Measurements from ENCODE around the gene RPL38. TPM values are rescaled to one million over a fixed set of nuclear protein-coding genes. Genes with fewer than 3 reads are reported as not detected.
"Not testable (repeated sequence)": the region's sequence is repeated elsewhere in the genome, so short reads cannot be mapped to it uniquely, and the experiment has no call there.

RPL38 gene
- total RNA-seq, 2 donors from 2014 or later, result 1,542 to 1,684 TPM

- no peak overlapping the region for H3K4me3 Mint-ChIP-seq
- peaks cover 4% of the 10 kb centered on the region for H3K4me1 Mint-ChIP-seq
- peaks cover 64% of the 10 kb centered on the region for H3K27me3 Mint-ChIP-seq
- ATAC-seq (no peak), DNase-seq (no peak)
- peaks cover 1% of the 10 kb centered on the region for H3K9me3 ChIP-seq (ENCODE audit: control insufficient read depth, low read length, poor library complexity, severe bottlenecking)
- H3K36me3 Mint-ChIP-seq (ENCODE audit: low read depth), result no peaks in the 10 kb centered on the region
- H3K27ac Mint-ChIP-seq, result no peak overlapping the region
Observed at GRCh38 chr17:74170924-74171323, 32.6 kb upstream of the RPL38 start.

GRCh38 chr17:74172700-74173099 lies 30.8 kb upstream of the RPL38 start:
- Mint-ChIP-seq H3K27ac (no peak overlapping the region), H3K4me3 (no peak overlapping the region), H3K36me3 (ENCODE audit: low read depth) (no peaks in the 10 kb centered on the region), H3K4me1 (peaks cover 8% of the 10 kb centered on the region), H3K27me3 (peaks cover 58% of the 10 kb centered on the region)
- H3K9me3 ChIP-seq (ENCODE audit: control insufficient read depth, low read length, poor library complexity, severe bottlenecking), result no peaks in the 10 kb centered on the region
- no peak for DNase-seq
- no peak for ATAC-seq

DNA sequence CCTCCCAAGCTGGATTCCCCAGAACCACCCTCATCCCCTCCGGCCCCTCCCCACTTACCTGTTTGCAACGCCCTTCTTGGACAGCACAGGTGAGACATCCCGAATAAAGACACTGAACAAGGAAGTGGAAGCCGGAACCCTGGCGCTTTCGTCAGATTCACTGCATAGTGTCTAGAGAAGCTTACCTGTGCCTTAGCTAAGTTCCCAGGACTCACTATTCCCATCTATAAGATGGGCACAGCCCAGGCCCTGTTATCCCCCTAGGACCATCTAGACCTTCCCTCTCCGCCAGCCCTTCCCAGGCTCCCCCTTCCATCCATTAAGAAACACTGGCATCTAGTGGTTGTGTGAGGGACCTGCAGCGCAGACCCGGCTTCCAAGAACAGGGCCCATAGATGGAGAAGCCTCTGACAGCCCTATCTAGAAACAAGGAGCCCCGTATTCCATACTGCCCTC lies 26.9 kb upstream of the RPL38 start:
- Mint-ChIP-seq H3K4me1 (peaks cover 8% of the 10 kb centered on the region), H3K27ac (no peak overlapping the region), H3K4me3 (no peak overlapping the region), H3K27me3 (peaks cover 68% of the 10 kb centered on the region), H3K36me3 (ENCODE audit: low read depth) (no peaks in the 10 kb centered on the region)
- no peaks in the 10 kb centered on the region for H3K9me3 ChIP-seq (ENCODE audit: control insufficient read depth, low read length, poor library complexity, severe bottlenecking)
- DNase-seq (no peak), ATAC-seq (peak; percentile 51)

- peaks cover 8% of the 10 kb centered on the region for H3K4me1 Mint-ChIP-seq
- peaks cover 73% of the 10 kb centered on the region for H3K27me3 Mint-ChIP-seq
- H3K27ac Mint-ChIP-seq, result no peak overlapping the region
- no peaks in the 10 kb centered on the region for H3K9me3 ChIP-seq (ENCODE audit: control insufficient read depth, low read length, poor library complexity, severe bottlenecking)
- DNase-seq (no peak), ATAC-seq (no peak)
- no peak overlapping the region for H3K4me3 Mint-ChIP-seq
- H3K36me3 Mint-ChIP-seq (ENCODE audit: low read depth), result no peaks in the 10 kb centered on the region
Observed at GRCh38 chr17:74177018-74177450, 26.4 kb upstream of the RPL38 start.

DNA sequence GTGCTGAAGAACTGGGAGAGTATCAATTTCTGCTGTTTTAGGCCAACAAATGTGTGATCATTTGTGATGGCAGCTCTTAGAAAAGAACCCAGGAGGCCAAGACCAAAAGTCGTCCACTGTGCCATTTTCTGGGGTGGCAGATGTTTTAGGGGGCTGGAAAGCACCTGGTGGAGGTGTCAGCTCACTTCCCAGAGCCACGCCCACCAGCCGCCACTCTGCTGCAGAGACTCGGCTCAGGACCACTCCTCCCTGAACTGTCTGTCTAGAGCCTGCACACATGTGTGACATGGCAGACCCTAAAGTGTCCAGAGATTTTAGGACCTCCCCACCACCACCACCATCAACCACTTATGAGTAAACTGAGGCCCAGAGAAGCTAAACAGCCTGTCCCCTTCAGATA lies 23.9 kb upstream of the RPL38 start:
- Mint-ChIP-seq H3K36me3 (ENCODE audit: low read depth) (no peaks in the 10 kb centered on the region), H3K27me3 (peaks cover 74% of the 10 kb centered on the region), H3K27ac (no peak overlapping the region), H3K4me1 (peaks cover 4% of the 10 kb centered on the region), H3K4me3 (no peak overlapping the region)
- H3K9me3 ChIP-seq (ENCODE audit: control insufficient read depth, low read length, poor library complexity, severe bottlenecking), result no peaks in the 10 kb centered on the region
- no peak for ATAC-seq
- DNase-seq, result no peak

- Mint-ChIP-seq H3K4me1 (peaks cover 4% of the 10 kb centered on the region), H3K4me3 (no peak overlapping the region), H3K27ac (no peak overlapping the region), H3K36me3 (ENCODE audit: low read depth) (no peaks in the 10 kb centered on the region), H3K27me3 (peaks cover 70% of the 10 kb centered on the region)
- no peak for DNase-seq
- H3K9me3 ChIP-seq (ENCODE audit: control insufficient read depth, low read length, poor library complexity, severe bottlenecking), result no peaks in the 10 kb centered on the region
- no peak for ATAC-seq
Observed at GRCh38 chr17:74180336-74180735, 23.1 kb upstream of the RPL38 start.

- Mint-ChIP-seq H3K4me1 (peaks cover 4% of the 10 kb centered on the region), H3K27me3 (peaks cover 67% of the 10 kb centered on the region), H3K4me3 (no peak overlapping the region), H3K27ac (no peak overlapping the region), H3K36me3 (ENCODE audit: low read depth) (no peaks in the 10 kb centered on the region)
- DNase-seq (no peak), ATAC-seq (no peak)
- no peaks in the 10 kb centered on the region for H3K9me3 ChIP-seq (ENCODE audit: control insufficient read depth, low read length, poor library complexity, severe bottlenecking)
Observed at GRCh38 chr17:74181341-74181740, 22.1 kb upstream of the RPL38 start.

GRCh38 chr17:74182041-74182723 lies 21.3 kb upstream of the RPL38 start:
- no peaks in the 10 kb centered on the region for H3K9me3 ChIP-seq (ENCODE audit: control insufficient read depth, low read length, poor library complexity, severe bottlenecking)
- H3K4me1 Mint-ChIP-seq, result no peaks in the 10 kb centered on the region
- H3K27ac Mint-ChIP-seq, result no peak overlapping the region
- DNase-seq, result no peak
- no peaks in the 10 kb centered on the region for H3K36me3 Mint-ChIP-seq (ENCODE audit: low read depth)
- ATAC-seq, result no peak
- H3K4me3 Mint-ChIP-seq, result no peak overlapping the region
- peaks cover 63% of the 10 kb centered on the region for H3K27me3 Mint-ChIP-seq

GRCh38 chr17:74183411-74183810 lies 20.1 kb upstream of the RPL38 start:
- H3K27me3 Mint-ChIP-seq, result peaks cover 72% of the 10 kb centered on the region
- no peaks in the 10 kb centered on the region for H3K4me1 Mint-ChIP-seq
- peak overlapping the region; percentile 8 for H3K27ac Mint-ChIP-seq
- no peak for ATAC-seq
- no peak for DNase-seq
- H3K4me3 Mint-ChIP-seq, result peak overlapping the region; percentile 52
- H3K36me3 Mint-ChIP-seq (ENCODE audit: low read depth), result no peaks in the 10 kb centered on the region
- no peaks in the 10 kb centered on the region for H3K9me3 ChIP-seq (ENCODE audit: control insufficient read depth, low read length, poor library complexity, severe bottlenecking)

DNA sequence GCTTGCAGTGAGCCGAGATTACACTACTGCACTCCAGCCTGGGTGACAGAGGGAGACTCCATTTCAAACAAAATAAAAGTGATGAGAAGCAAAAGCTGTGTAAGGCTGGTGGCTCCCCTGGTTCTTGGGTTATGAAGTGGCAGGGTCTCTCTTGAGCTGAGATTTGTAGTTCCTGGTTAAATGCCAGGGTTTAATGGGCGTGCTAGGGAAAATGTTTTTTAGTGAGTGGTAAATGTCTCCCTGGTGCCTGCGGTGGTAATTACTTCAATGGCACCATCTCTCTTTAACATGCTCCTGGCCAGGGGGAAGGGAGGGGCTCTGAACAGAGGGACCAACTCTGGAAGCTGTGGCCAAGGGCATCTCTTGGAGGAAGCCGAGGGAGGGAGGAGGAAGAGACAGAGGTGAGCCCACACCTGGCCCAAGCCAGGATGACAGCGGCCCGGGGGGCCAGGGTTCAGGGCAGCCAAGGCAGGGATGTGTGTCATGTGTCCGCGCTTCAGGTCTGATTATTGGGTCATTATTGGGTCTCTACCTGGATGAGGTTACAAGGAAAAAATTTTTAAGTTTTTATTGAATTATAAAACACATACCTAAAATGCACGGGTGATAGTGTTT lies 17.8 kb upstream of the RPL38 start:
- ATAC-seq, result no peak
- H3K4me3 Mint-ChIP-seq, result no peak overlapping the region
- no peaks in the 10 kb centered on the region for H3K9me3 ChIP-seq (ENCODE audit: control insufficient read depth, low read length, poor library complexity, severe bottlenecking)
- no peak overlapping the region for H3K27ac Mint-ChIP-seq
- H3K36me3 Mint-ChIP-seq (ENCODE audit: low read depth), result no peaks in the 10 kb centered on the region
- no peak for DNase-seq
- H3K27me3 Mint-ChIP-seq, result peaks cover 56% of the 10 kb centered on the region
- H3K4me1 Mint-ChIP-seq, result no peaks in the 10 kb centered on the region

- ATAC-seq, result no peak
- Mint-ChIP-seq H3K36me3 (ENCODE audit: low read depth) (no peaks in the 10 kb centered on the region), H3K4me1 (no peaks in the 10 kb centered on the region), H3K27ac (no peak overlapping the region), H3K4me3 (no peak overlapping the region), H3K27me3 (peaks cover 47% of the 10 kb centered on the region)
- no peaks in the 10 kb centered on the region for H3K9me3 ChIP-seq (ENCODE audit: control insufficient read depth, low read length, poor library complexity, severe bottlenecking)
- no peak for DNase-seq
Observed at GRCh38 chr17:74186498-74186897, 17.0 kb upstream of the RPL38 start.

DNA sequence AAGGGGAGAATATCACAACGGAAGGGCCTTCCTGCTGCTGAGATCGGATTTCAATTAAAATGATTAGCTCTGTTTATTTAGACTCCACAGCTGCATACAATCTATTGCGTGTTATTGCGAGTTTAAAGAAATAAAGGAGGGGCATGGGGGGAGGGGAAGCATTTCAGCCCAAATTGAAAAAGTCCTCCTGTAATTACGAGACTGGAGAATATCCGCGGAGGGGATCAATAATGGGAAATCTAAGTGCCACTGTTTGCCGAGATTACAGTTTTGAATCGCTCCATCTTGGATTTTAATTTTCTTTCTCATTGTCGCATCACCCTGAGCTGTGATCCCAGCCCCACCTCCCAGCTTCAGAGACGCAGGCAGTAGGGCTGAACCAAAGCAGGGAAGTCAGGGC lies 15.7 kb upstream of the RPL38 start:
- no peak for ATAC-seq
- H3K4me1 Mint-ChIP-seq, result no peaks in the 10 kb centered on the region
- peaks cover 43% of the 10 kb centered on the region for H3K27me3 Mint-ChIP-seq
- H3K4me3 Mint-ChIP-seq, result no peak overlapping the region
- no peaks in the 10 kb centered on the region for H3K36me3 Mint-ChIP-seq (ENCODE audit: low read depth)
- no peak for DNase-seq
- no peaks in the 10 kb centered on the region for H3K9me3 ChIP-seq (ENCODE audit: control insufficient read depth, low read length, poor library complexity, severe bottlenecking)
- no peak overlapping the region for H3K27ac Mint-ChIP-seq

DNA sequence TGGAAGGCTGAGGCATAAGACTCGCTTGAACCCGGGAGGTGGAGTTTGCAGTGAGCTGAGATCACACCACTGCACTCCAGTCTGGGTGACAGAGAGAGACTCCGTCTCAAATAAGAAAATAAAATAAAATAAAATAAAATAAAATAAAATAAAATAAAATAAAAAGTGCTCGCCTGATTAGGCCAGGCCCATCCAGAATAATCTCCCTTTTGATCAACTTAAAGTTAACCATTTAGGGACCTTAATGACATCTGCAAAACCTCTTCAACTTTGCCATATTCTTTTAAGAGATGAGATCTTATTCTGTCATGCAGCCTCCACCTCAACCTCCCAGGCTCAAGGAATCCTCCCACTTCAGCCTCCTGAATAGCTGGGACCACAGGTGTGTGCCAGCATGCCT lies 14.8 kb upstream of the RPL38 start:
- H3K27ac Mint-ChIP-seq; H3K9me3 ChIP-seq (ENCODE audit: control insufficient read depth, low read length, poor library complexity, severe bottlenecking); DNase-seq; H3K4me3 Mint-ChIP-seq; H3K4me1 Mint-ChIP-seq; ATAC-seq; H3K36me3 Mint-ChIP-seq (ENCODE audit: low read depth): not testable (repeated sequence)
- peaks cover 45% of the 10 kb centered on the region for H3K27me3 Mint-ChIP-seq

DNA sequence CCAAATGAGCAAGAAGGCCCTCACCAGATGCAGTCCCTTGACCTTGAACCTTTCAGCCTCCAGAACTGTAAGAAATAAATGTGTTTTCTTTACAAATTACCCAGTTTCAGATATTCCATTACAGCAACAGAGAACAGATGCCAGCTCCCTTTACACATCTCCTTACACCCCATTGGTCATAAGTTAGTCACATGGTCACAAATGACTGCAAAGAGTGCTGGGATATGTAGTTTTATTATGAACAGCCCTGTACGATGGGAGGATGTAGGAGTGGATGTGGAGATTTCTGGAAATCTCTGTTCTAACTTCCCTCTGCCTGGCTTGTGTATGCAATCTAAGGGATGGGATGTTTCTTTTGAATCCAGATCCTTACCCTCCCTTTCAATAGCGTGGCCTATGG lies 13.3 kb upstream of the RPL38 start:
- ATAC-seq, result peak; percentile 82

More for the DNA sequence above, 13.3 kb upstream of the RPL38 start:
- DNase-seq, result no peak
- H3K9me3 ChIP-seq (ENCODE audit: control insufficient read depth, low read length, poor library complexity, severe bottlenecking), result no peaks in the 10 kb centered on the region
- no peaks in the 10 kb centered on the region for H3K36me3 Mint-ChIP-seq (ENCODE audit: low read depth)
- no peak overlapping the region for H3K4me3 Mint-ChIP-seq
- H3K27ac Mint-ChIP-seq, result no peak overlapping the region
- H3K4me1 Mint-ChIP-seq, result peaks cover 3% of the 10 kb centered on the region
- H3K27me3 Mint-ChIP-seq, result peaks cover 49% of the 10 kb centered on the region

Data from T-helper 17 cell (primary cell).